HG03139 (cell line): ENCODE data around the gene ANO2.
"Not testable (repeated sequence)": the region's sequence is repeated elsewhere in the genome, so short reads cannot be mapped to it uniquely, and the experiment has no call there.

Experiments
- ATAC-seq: cut with Tn5 transposase; IDR thresholded peaks from one replicate; pipeline ENCODE4 v1.9.1; 2021; ENCODE audit not compliant: unreplicated experiment

The ANO2 gene

DNA sequence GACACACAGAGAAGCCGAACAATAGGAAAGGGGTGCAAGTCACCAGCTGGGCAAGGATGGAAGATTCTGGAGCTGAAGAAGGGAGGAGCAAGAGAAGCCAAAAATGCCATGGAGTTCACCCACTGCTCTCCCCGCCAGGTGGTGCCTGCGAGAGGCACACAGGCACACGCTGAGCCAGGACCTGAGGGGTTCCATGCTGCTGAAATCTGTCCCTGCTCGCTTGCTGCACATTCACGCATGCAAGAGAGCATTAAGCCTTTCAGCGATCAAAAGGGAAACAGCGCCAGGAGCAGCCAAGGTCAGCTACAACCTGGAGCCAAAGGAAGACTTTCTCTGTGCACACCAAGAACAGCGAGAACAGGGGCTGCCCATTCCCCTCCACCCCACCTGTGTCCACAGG lies 104.1 kb downstream of the ANO2 start:
- ATAC-seq, result no peak

DNA sequence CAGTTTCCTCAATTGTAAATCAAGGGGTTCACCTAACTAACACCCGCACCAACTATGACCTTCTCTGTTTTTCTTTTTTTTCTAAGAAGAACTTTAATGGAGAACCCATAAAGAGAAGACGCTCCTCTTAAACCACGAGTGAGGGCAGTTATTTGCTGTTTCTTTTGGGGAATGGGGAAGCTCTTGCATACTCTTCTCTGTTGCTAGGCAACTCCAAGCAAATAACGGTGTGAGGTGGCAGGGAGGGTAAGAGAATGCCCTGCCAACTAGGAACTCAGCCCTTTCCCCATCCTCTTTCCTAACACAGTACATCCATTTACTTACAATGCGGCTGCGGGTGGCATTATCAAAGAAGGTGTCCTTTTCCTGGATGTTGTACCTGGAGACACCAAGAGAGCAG lies 114.9 kb downstream of the ANO2 start:
- ATAC-seq, result no peak

DNA sequence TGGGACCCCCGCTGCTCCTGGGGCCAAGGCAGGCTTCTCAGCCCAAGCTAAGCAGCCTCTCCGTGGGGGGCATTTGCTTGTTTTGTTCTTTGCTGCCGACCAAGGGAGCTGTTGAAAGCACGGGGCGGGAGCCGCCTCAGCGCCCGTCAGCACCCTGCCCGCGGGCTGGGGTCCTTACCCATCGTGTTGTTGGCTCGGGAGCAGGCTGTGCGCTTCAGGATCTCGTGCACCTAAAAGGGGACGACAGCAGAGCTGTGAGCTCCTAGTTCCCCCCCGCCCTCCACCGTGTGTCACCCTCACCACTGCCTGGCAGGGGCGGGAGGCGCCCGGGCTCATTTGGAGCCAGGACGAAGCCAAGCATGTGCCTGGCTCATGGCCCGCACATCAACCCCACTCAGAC lies 117.5 kb downstream of the ANO2 start:
- no peak for ATAC-seq

DNA sequence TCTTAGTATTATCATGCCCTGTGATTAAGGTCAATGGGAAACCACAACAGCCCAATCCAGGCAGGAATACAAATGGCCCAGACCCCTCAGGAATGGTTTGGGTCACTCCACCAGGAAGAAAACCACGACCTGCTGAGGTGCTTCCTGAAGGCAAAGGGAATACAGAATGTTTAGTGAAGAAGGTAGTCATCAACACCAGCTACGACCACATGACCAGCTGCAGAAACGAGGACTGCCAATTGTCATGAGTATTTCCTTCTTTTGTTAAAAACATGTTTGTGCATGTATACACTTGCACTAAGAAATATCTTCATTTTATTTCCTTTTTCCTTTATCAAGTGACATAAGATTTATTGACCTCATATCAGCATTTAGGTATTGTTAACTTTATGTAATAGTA lies 119.3 kb downstream of the ANO2 start:
- not testable (repeated sequence) for ATAC-seq

DNA sequence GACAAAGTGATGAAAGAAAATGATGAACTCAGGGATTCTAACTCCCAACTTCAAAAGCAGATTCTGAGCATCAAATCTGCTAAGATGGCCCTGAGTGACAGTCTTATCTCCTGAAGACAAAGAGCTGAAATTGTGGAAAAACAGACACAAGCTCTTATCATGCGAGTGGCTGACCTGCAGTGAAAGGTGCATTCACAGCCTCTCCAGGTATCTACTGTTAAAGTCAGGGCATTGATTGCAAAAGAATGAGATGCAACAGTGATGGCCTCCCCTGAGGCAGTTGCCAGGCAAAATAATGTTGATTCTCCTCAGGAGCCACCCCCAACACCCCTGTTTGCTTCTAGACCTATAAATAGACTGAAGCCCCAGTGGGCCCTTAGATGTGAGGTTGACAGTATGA lies 126.2 kb downstream of the ANO2 start:
- ATAC-seq, result not testable (repeated sequence)

DNA sequence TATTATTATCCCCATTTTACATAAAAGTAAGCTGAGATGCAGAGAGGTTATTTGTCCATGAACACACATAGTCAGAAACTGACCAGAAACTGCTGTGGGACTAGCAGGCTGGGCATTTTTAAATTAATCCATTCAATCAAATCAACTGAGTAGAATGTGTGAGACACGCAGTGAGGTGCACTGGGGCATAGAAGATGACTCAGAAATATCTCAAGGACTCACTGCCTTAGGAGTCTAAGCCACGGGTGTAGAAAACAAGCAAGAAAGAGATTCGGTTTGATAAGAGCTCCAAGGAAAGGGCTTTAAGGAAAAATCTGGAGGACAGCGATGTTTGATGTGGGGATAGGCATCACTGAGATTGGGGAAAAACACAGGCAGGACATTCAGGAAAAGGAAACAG lies 127.8 kb downstream of the ANO2 start:
- no peak for ATAC-seq

DNA sequence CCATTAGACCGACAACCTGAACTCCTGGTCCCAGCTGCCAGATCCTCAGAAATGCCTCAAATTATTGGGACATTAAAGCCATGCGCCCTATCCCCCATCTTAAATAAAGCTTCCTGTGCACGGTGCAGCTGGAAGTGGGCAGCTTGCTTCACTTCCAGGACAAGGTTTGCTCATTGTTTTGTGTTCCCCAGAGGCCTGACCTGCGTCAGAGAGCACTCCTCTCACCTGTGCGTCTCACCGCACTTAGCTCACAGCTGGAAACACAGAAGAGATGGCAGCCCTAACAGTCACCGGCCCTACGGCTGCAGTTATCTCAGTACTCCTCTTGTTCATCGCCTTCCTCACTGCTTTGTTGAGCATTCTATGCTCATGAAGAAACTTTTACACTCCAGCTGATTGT lies 135.5 kb downstream of the ANO2 start:
- no peak for ATAC-seq

DNA sequence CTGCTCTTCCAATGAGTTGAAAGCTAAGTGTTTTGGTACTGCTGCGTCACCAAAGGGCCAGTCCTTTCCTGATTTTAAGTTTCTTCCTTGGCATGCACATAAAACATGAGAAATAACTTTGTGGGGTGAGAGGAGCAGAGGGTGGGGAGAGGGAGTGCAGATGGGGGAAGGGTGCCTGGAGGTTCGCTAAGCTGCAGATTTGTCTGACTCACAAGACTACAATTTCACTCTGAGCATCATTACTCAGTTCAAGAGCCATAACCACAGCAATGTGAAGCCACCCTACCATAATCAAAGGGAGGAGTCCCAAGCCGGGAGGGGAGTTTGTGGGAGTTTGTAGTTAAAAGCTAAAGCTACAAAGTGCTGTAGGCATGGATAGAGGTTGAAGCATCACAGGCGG lies 136.1 kb downstream of the ANO2 start:
- ATAC-seq, result no peak

DNA sequence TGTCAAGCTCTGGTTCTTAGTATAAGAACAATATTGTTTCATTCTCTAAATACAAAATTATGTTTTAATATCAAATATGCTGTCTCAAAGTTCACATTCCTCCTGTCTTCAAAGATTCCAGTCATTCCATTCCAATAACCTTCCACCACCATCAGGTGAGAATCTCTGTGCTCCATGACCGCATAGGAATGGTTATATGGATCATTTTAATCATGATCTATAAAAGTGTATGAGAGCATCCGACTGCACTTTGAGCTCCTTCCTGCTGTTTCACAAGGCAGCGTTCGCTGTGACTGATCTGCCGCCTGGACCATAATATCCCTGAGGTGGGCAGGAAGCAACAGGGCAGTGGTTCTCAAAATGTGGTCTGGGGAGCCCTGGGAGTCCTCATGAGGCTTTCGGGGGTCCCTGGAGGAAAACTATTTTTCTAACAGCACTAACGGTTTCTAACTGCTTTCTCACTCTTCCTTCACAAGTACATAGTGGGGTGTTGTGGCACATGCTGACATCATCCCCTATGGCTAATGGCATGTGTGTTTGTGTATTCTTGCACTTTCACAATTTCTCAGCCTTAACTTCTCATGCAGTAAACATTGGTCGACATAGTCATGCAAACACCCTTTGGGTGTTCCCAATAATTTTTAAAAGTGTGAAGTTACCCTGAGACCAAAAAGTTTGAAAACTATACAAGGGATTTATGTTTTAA lies 137.4 kb downstream of the ANO2 start:
- no peak for ATAC-seq

DNA sequence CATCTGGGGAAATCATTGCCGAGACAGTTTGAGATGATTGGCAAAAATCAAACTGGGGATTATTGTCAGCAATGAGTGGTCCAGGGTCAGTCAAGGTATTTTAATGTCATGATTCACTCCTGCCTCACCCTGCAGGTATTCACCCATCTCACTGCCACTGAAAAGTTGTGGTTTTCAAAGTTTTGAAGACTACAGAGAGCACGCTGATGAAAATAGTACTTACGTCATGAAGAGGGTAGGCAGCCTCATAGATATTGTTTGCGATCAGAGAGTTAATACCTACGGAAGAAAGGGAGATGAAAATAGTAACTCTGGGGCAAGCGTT lies 138.0 kb downstream of the ANO2 start:
- ATAC-seq, result no peak

DNA sequence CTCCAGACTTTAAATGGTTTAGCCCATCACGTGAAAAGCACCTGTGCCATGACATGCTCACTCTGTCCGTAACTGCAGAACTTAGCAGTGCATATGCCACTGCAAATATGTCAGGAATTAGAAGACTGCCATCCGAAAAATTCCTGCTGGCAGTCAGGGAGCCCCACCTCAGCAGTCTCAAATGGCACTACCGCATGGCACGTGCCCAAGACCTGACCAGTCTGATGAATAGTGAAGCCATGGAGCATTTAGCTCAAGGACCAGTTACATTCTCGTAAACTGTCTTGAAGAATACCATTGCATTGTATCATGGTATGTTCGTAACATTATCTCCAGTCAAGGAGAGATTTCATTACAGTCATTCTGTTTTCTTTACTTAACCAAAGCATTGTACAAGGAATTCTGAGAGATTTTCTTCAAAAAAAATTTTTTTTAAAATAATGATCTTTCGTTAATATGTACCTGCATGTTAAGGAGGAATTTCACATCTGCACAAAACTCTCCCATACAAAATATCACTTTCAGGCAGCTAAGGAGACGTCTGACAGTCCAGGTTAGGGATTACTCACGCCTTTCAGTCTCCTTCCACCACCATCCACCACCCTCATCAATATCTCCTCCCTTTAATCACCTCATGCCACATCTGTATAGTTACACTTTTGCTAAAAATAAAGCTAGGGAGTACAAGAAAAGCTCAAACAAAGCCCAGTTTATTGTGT lies 138.5 kb downstream of the ANO2 start:
- ATAC-seq, result no peak

DNA sequence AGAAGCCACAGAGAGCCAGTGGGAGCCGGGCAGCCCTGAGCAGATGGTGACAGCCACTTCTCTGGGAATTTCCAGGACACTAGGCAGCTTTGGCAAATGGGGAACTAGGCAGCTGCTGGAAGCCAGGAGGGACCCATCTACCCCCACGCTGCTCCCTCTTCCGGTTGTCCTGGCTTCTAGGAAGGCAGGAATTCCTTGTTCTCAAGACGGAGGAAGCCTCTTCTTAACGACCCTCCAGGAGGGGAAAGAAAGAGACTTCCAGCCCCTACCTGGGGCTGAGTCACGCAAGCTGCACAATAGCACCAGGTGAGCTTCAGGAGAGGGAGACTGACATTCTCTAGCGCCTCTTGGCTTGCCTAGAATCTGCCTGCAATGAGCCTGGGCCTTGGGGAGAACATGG lies 141.5 kb downstream of the ANO2 start:
- ATAC-seq, result no peak

DNA sequence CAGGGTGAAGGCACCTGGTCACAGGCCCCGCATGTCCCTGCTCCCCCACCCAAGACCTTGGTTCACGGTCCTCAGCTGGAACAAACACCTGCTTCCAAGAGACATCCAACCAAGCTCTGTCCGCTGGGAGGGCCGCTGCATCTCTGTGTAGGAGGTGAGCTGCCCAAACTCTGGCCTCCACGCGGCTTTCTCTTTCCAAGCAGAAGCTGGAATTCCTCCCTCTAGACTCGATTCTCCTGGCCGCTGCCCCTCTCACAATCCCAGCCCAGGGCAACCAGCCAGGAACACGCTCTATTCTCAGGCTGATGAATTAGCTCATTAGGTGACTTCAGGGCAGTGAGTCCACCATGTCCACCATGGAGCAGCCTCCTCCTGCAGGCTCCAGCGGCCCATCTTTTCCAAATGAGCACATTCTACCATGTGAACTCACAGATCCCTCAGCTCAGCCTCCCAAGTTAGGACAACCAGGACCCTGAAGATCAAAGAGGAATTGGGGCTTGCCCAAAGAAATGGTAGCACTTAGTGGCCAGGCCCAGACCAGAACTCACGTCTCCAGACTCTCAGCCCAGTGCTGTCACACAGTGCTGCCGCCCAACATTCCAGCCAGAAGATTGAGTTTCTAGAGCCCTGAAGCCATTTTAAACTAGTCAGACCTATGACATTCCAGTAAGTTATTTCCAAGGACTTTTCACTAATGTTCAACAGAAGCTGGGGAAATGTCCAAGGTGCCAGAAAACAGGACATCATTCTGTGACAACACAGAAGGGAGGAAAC lies 146.6 kb downstream of the ANO2 start:
- no peak for ATAC-seq

DNA sequence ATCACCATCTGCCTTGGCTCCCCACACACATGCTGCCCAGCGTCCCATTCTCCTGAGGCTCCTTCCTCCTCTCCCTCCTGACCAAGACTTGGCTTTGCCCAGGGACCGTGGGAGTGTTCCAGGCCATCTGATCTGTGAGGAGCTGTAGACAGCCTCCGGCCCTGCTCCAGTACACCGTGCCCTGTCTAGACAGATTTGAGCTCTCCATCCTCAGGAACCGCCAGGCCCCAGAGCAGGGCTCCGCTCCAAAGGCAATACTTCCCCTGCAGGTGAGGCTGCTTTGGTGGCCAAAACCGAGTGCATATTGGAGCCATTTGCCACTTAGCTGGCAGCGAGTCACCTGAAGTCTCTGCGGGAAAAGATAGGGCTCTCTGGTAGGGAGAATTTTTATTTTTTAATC lies 147.4 kb downstream of the ANO2 start:
- ATAC-seq, result no peak

DNA sequence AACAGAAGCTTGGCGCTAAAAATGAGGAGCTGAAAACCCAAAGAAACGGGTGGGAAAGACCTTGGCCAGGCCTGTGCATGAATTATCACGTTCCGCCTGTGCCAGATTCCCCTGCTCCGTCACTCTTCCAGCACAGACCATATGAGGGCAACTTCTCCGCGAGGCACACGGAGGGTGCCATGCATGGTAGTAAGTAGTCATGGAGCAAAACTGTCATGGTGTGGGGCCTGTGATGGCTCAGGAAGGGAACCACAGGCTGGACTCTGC lies 148.2 kb downstream of the ANO2 start:
- no peak for ATAC-seq

DNA sequence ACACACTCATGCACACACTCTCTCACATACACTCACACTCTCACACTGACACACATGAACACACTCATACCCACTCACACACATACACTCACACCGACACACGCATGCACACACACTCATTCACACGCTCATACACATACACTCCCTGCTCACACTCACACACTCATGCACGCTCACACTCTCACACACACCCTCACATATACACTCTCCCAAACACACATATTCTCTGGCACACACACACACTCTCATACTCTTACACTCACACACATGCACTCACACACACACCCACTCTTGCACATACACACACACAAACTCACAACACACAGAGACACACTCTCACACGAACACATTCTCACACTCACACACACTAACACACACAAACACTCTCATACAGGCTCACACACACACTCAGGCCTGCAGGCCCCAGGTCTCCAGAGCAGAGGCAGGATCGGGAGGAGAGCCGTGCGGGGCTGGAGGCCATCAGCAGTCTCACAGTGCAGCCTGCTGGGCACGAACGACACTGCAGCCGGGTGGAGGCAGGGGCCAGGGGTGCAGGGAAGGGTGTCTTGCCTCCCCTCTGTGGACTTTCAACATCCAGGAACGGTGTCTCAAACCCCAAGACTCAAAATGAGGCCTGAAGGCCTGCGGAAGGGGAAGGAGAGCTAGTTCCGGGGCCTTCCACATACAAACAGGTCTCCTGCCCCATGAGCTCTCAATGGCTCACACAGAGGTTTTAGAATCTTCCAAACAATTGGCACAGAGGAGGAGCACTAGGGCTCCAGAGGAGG lies 148.7 kb downstream of the ANO2 start:
- no peak for ATAC-seq

DNA sequence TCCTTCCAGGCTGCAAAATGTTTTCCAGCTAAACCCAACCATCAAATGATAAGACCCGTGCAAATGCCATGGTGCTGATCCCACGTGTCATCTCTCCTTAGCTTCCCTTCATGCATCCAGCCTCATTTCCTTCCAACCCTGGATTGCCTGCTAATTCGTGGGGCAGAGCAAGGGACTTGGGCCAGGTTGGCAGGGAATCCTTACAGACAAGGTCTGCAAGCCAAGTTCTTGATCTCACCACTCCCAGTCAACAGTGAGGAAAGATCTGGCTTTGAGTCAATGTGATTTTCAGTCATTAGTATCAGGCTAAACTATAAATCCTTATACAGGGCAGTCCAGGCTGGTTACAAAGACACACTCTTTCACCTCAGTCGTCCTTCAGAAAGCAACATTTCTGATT lies 150.9 kb downstream of the ANO2 start:
- no peak for ATAC-seq

DNA sequence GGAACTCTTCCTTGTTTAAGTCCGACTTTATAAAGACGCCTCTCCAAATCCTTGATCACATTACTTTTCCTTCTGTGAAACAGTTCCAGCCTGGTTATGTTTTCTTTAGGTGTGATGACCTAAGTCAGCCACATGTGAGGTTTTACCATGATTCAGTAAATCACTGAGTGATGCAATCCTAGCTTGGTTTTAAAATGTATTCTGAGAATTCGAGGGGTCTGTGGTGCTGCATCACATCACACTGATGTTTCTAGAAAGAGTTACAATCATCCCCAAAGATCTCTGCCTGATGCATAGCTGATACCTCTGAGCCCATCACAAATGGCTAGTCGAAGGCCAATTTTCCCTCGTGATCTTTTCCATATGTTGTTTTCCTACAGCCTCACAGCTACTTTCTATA lies 152.7 kb downstream of the ANO2 start:
- ATAC-seq, result no peak

DNA sequence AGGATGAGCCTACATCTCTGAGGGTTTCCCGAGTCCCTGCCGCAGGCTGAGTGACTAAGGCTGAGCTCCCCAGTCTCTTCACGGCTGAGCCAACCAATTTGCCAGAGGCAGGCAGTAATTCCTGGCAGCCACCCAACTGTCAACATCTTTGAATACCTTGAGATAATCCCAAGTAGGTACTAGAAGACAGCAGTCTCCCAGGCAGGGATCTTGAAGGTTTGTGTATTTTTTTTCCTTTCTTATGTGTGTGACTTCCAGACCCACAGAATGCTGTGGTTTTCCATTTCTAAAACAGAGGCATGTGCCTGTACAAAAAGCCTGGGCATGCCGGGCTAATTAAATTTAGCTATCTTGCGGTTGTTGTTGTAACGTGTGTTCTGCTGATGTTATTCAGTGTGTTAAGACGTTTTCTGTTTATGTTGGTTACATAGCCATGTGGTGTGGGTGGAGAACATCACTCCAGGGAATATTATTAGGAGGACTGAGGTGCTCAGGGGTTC lies 155.5 kb downstream of the ANO2 start:
- no peak for ATAC-seq

DNA sequence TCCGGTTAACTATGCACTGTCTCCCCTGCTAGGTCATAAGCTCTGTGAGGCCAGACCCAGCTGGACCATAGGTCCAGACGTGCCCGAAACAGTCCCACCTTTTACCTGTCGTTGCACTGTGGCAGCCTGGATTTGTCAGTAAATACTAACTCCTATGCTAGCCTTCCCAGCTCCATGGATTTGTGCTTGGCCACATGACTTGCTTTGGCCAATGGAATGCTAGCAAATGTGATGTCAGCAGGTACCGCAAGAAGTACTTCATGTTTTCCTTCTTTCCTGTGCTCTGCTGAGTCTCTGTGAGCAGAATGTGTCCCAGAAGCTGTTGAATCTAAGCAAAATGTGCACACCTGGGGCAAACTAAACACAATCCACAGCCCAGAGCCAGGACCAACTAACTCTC lies 157.2 kb downstream of the ANO2 start:
- ATAC-seq, result no peak

DNA sequence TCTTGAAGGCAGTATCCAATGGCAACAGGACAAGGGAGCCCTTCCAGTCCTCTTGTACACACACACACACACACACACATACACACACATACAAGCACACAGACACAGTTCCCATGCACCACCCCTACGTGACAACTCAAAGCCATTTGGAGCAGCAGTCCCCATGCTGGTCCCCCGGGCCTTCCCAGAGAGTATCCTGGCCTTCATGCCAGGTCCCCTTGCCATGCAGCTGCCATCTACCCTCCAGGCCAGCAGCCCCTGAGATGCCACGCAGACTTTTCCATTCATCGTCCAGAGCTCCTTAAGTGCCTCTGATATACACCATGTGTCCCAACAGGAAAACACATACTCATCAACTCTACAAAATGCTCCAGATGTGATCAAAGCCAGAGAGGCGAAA lies 159.5 kb downstream of the ANO2 start:
- no peak for ATAC-seq
